Endodermal cell (in vitro differentiated cells): ENCODE results near the gene ATG2B. TPM values are rescaled to one million over a fixed set of nuclear protein-coding genes. Genes with fewer than 3 reads are reported as not detected.
A peak's percentile ranks its signal among the peaks of the same experiment; 100 is the strongest.

ENCODE experiments used
- DNase-seq: peaks from one replicate; pipeline ENCODE4 v3.0.0-alpha.2; 2017
- H3K27ac ChIP-seq: 2 replicates; pipeline ENCODE4 v1.5.1; 2013; ENCODE audit warnings: mild to moderate bottlenecking, low read depth, low read length, moderate library complexity
- H3K27me3 ChIP-seq: 2 replicates; pipeline ENCODE4 v1.6.1; 2013; ENCODE audit warnings: mild to moderate bottlenecking, low read length, moderate library complexity; ENCODE audit not compliant: insufficient read depth, control insufficient read depth, poor library complexity, severe bottlenecking
- H3K36me3 ChIP-seq: 2 replicates; pipeline ENCODE4 v1.7.0; 2013; ENCODE audit warnings: mild to moderate bottlenecking, low read length, moderate library complexity; ENCODE audit not compliant: control insufficient read depth, insufficient read depth
- H3K4me1 ChIP-seq: one replicate; pipeline ENCODE4 v1.7.0; 2013; ENCODE audit warnings: low read length; ENCODE audit not compliant: control insufficient read depth, insufficient read depth
- H3K4me3 ChIP-seq: 2 replicates; pipeline ENCODE4 v1.5.1; 2013; ENCODE audit warnings: mild to moderate bottlenecking, low read length, moderate library complexity
- H3K9ac ChIP-seq: 2 replicates; pipeline ENCODE4 v1.6.1; 2013; ENCODE audit warnings: mild to moderate bottlenecking, low read length, moderate library complexity; ENCODE audit not compliant: poor library complexity, severe bottlenecking; ENCODE audit errors: extremely low read depth
- H3K9me3 ChIP-seq: 2 replicates; pipeline ENCODE4 v1.6.1; 2013; ENCODE audit warnings: mild to moderate bottlenecking, low read length, moderate library complexity; ENCODE audit not compliant: control insufficient read depth
- H3K27ac Mint-ChIP-seq: 2 replicates; pipeline ENCODE4 v1.8.0; 2020; ENCODE audit warnings: mixed read lengths
- H3K27me3 Mint-ChIP-seq: 2 replicates; pipeline ENCODE4 v1.8.0; 2021; ENCODE audit warnings: mild to moderate bottlenecking, mixed read lengths; ENCODE audit not compliant: insufficient read depth
- H3K36me3 Mint-ChIP-seq: 2 replicates; pipeline ENCODE4 v1.8.0; 2020; ENCODE audit warnings: low read depth, mixed read lengths
- H3K4me1 Mint-ChIP-seq: 2 replicates; pipeline ENCODE4 v1.8.0; 2020; ENCODE audit warnings: mixed read lengths
- H3K4me3 Mint-ChIP-seq: 2 replicates; pipeline ENCODE4 v1.8.0; 2020; ENCODE audit warnings: mild to moderate bottlenecking, moderate library complexity, mixed read lengths
- H3K9me3 Mint-ChIP-seq: 2 replicates; pipeline ENCODE4 v1.8.0; 2020; ENCODE audit warnings: mild to moderate bottlenecking, mixed read lengths
- CTCF ChIP-seq: fragments of 200-600 bp; sonication (generic); conservative IDR thresholded peaks from 2 replicates; pipeline ENCODE4 v1.5.0; 2021; ENCODE audit warnings: antibody characterized with exemption, mild to moderate bottlenecking
- WGBS, 2 experiments: methylation state at CpG; one replicate each; pipeline versions ENCODE4 v1.1.5 to v1.1.7; 2013; ENCODE audit warnings: missing lambda C conversion rate in 2 of 2, mixed read lengths in 1 of 2; ENCODE audit not compliant: insufficient coverage in 1 of 2, insufficient read length in 1 of 2; 5-methylcytosine and 5-hydroxymethylcytosine counted together
- total RNA-seq, 2 donors: library from RNA; stranded (reverse); fragmentation: NEBNext Ultra II Directional in 1 of 2; extraction: Animal tissue kit (Norgen Biotek cat#: 25700) in 1 of 2; gene quantifications; 2 replicates in 1 of 2; 3 replicates in 1 of 2; pipeline ENCODE4 v1.2.1, GENCODE V29; 2021

The ATG2B gene
- total RNA-seq, 2 donors from 2014 or later: 9.7 to 14.1 TPM

- Histone ChIP-seq H3K9me3 (no peaks in the 10 kb centered on the region), H3K27me3 (no peaks in the 10 kb centered on the region), H3K9ac (no peak overlapping the region), H3K27ac (no peak overlapping the region), H3K4me1 (no peaks in the 10 kb centered on the region), H3K4me3 (no peak overlapping the region), H3K36me3 (peaks cover 7% of the 10 kb centered on the region)
- no peaks in the 10 kb centered on the region for H3K9me3 Mint-ChIP-seq
- WGBS, 2 experiments: 100% methylated on average over 1 of the region's 2 CpGs; no CpG with 5 or more reads in 1 of the 2 experiments
- H3K4me3 Mint-ChIP-seq: no peak overlapping the region
- no peak for DNase-seq
- H3K27me3 Mint-ChIP-seq: no peaks in the 10 kb centered on the region
- H3K36me3 Mint-ChIP-seq: peaks cover 6% of the 10 kb centered on the region
- H3K4me1 Mint-ChIP-seq: no peaks in the 10 kb centered on the region
- TF ChIP-seq CTCF: peak; percentile 76
- H3K27ac Mint-ChIP-seq: no peak overlapping the region
These were observed 66.1 kb downstream of the ATG2B start for GRCh38 chr14:96297000-96297399.

GRCh38 chr14:96294246-96294645 is 68.9 kb downstream of the ATG2B start:
- H3K27ac Mint-ChIP-seq: no peak overlapping the region
- 80 to 89% methylated on average over 7 of the region's 7 CpGs for WGBS, 2 experiments
- H3K4me1 Mint-ChIP-seq: no peaks in the 10 kb centered on the region
- H3K27me3 ChIP-seq: no peaks in the 10 kb centered on the region
- peaks cover 27% of the 10 kb centered on the region for H3K36me3 ChIP-seq
- H3K9ac ChIP-seq: no peak overlapping the region
- H3K4me1 ChIP-seq: no peaks in the 10 kb centered on the region
- no peak overlapping the region for H3K4me3 Mint-ChIP-seq
- peaks cover 9% of the 10 kb centered on the region for H3K36me3 Mint-ChIP-seq
- no peak for TF ChIP-seq CTCF
- H3K27ac ChIP-seq: no peak overlapping the region
- no peaks in the 10 kb centered on the region for H3K9me3 Mint-ChIP-seq
- no peaks in the 10 kb centered on the region for H3K27me3 Mint-ChIP-seq
- H3K9me3 ChIP-seq: no peaks in the 10 kb centered on the region
- no peak overlapping the region for H3K4me3 ChIP-seq
- no peak for DNase-seq

- Histone ChIP-seq H3K9ac (no peak overlapping the region), H3K9me3 (no peaks in the 10 kb centered on the region), H3K4me3 (no peak overlapping the region), H3K36me3 (peaks cover 24% of the 10 kb centered on the region), H3K27ac (no peak overlapping the region), H3K4me1 (no peaks in the 10 kb centered on the region), H3K27me3 (no peaks in the 10 kb centered on the region)
- no peaks in the 10 kb centered on the region for H3K27me3 Mint-ChIP-seq
- TF ChIP-seq CTCF: no peak
- H3K4me1 Mint-ChIP-seq: no peaks in the 10 kb centered on the region
- H3K4me3 Mint-ChIP-seq: no peak overlapping the region
- peaks cover 18% of the 10 kb centered on the region for H3K36me3 Mint-ChIP-seq
- WGBS, 2 experiments: 95% methylated on average over 1 of the region's 1 CpG; no CpG with 5 or more reads in 1 of the 2 experiments
- no peak overlapping the region for H3K27ac Mint-ChIP-seq
- no peaks in the 10 kb centered on the region for H3K9me3 Mint-ChIP-seq
- no peak for DNase-seq
These were observed 75.3 kb downstream of the ATG2B start for GRCh38 chr14:96287856-96288255.
